H1 (cell line): ENCODE measurements around the gene RPL32. TPM values are rescaled to one million over a fixed set of nuclear protein-coding genes. Genes with fewer than 3 reads are reported as not detected.

Experiments used
- CTCF ChIA-PET: fragments of 300-600 bp; sonication (Branson Sonifier 250); formaldehyde crosslinking; loops from one replicate; lab custom pipeline; 2021; ENCODE audit not compliant: partially characterized antibody; lab: Charles Lee
- POLR2A ChIA-PET: fragments of 300-600 bp; sonication (Branson Sonifier 250); formaldehyde crosslinking; loops from one replicate; lab custom pipeline; 2021; ENCODE audit warnings: inconsistent platforms; ENCODE audit not compliant: partially characterized antibody; lab: Charles Lee
- DNase-seq, 2 experiments: peaks; one replicate each; pipeline versions ENCODE4 v3.0.0 to v3.0.0-alpha.2; 2010 to 2022; ENCODE audit warnings: low spot score in 2 of 2, low read depth in 1 of 2, mixed read lengths in 1 of 2
- FAIRE-seq: peaks from 2 replicates; lab custom pipeline; 2011; peaks lifted over from hg19 to GRCh38; lab: Jason Lieb, UNC
- H2AFZ ChIP-seq: 2 replicates; pipeline ENCODE4 v1.8.1; 2012; ENCODE audit warnings: low read length, inconsistent platforms
- H2AK5ac ChIP-seq: 2 replicates; pipeline ENCODE4 v1.6.1; 2013; ENCODE audit warnings: low read depth, low read length
- H2BK120ac ChIP-seq: replicated peaks from 2 replicates; pipeline ENCODE3; 2013; ENCODE audit warnings: low read depth, low read length, inconsistent platforms
- H2BK12ac ChIP-seq: 2 replicates; pipeline ENCODE4 v1.6.1; 2013; ENCODE audit warnings: low read depth, low read length
- H2BK15ac ChIP-seq: 2 replicates; pipeline ENCODE4 v1.6.1; 2013; ENCODE audit warnings: low read length
- H2BK20ac ChIP-seq: 2 replicates; pipeline ENCODE4 v1.6.1; 2013; ENCODE audit warnings: low read length
- H2BK5ac ChIP-seq: 2 replicates; pipeline ENCODE4 v1.6.1; 2013; ENCODE audit warnings: low read depth, low read length
- H3K14ac ChIP-seq: 2 replicates; pipeline ENCODE4 v1.6.1; 2013; ENCODE audit warnings: inconsistent platforms; ENCODE audit not compliant: insufficient read length
- H3K18ac ChIP-seq: 2 replicates; pipeline ENCODE4 v1.6.1; 2013; ENCODE audit warnings: low read length; ENCODE audit errors: extremely low read depth
- H3K23ac ChIP-seq: 2 replicates; pipeline ENCODE4 v1.6.1; 2013; ENCODE audit warnings: inconsistent platforms; ENCODE audit not compliant: insufficient read length
- H3K23me2 ChIP-seq: 2 replicates; pipeline ENCODE4 v1.6.1; 2013; ENCODE audit warnings: low read depth, low read length
- H3K27ac ChIP-seq: 2 replicates; pipeline ENCODE4 v1.6.1; 2011; ENCODE audit warnings: low read depth, low read length, inconsistent platforms
- H3K27me3 ChIP-seq, 4 experiments: replicated peaks in 1 of 4; 1 replicate in 1 of 4; 2 replicates in 3 of 4; pipeline versions ENCODE4 v1.6.1 to v1.8.1; 2011 to 2013; ENCODE audit warnings: low read length in 3 of 4, mild to moderate bottlenecking in 3 of 4, inconsistent platforms in 2 of 4, mixed read lengths in 2 of 4, moderate library complexity in 1 of 4; ENCODE audit not compliant: control insufficient read depth in 3 of 4, insufficient read depth in 3 of 4; ENCODE audit errors: extremely low read depth in 1 of 4
- H3K36me3 ChIP-seq, 4 experiments: 2 replicates each; pipeline versions ENCODE4 v1.6.1 to v1.8.1; 2011 to 2013; ENCODE audit warnings: mild to moderate bottlenecking in 4 of 4, low read length in 3 of 4, moderate library complexity in 2 of 4, control low read depth in 1 of 4, inconsistent platforms in 1 of 4; ENCODE audit not compliant: insufficient read depth in 4 of 4, control insufficient read depth in 2 of 4
- H3K4ac ChIP-seq: replicated peaks from 2 replicates; pipeline ENCODE3; 2013; ENCODE audit warnings: low read length, low read depth, mixed read lengths, inconsistent platforms; ENCODE audit not compliant: insufficient read length
- H3K4me1 ChIP-seq, 4 experiments: replicated peaks in 1 of 4; 1 replicate in 1 of 4; 2 replicates in 3 of 4; pipeline versions ENCODE4 v1.6.1 to v1.8.1; 2011 to 2013; ENCODE audit warnings: low read length in 3 of 4, inconsistent platforms in 2 of 4, mixed read lengths in 1 of 4; ENCODE audit not compliant: insufficient read depth in 4 of 4, control insufficient read depth in 3 of 4
- H3K4me2 ChIP-seq, 2 experiments: 2 replicates each; pipeline versions ENCODE4 v1.6.1 to v1.8.1; 2011 to 2013; ENCODE audit warnings: low read depth in 2 of 2, low read length in 2 of 2, control low read depth in 1 of 2, inconsistent platforms in 1 of 2, mild to moderate bottlenecking in 1 of 2; ENCODE audit not compliant: insufficient read depth in 1 of 2
- H3K4me3 ChIP-seq, 4 experiments: fragments of 200-600, 300-600 bp in 1 of 4; sonication (generic), shearing (Covaris generic), sonication (Bioruptor Twin) in 1 of 4; 2 replicates each; pipeline versions ENCODE4 v1.5.1 to v1.8.1; 2011 to 2016; ENCODE audit warnings: low read length in 4 of 4, low read depth in 3 of 4, control low read depth in 2 of 4, inconsistent platforms in 2 of 4, mild to moderate bottlenecking in 2 of 4, mixed read lengths in 1 of 4, moderate library complexity in 1 of 4; ENCODE audit not compliant: insufficient read depth in 2 of 4; ENCODE audit errors: extremely low read depth in 1 of 4
- H3K56ac ChIP-seq: replicated peaks from 2 replicates; pipeline ENCODE3; 2013; ENCODE audit warnings: low read depth, mild to moderate bottlenecking, mixed read lengths, low read length, inconsistent platforms; ENCODE audit not compliant: insufficient read length
- H3K79me1 ChIP-seq: 2 replicates; pipeline ENCODE4 v1.6.1; 2013; ENCODE audit warnings: low read depth, low read length, control low read depth
- H3K79me2 ChIP-seq, 2 experiments: 2 replicates each; pipeline versions ENCODE4 v1.6.1 to v1.8.1; 2012 to 2013; ENCODE audit warnings: low read length in 2 of 2, mild to moderate bottlenecking in 2 of 2, inconsistent platforms in 1 of 2; ENCODE audit not compliant: insufficient read depth in 2 of 2, control insufficient read depth in 1 of 2
- H3K9ac ChIP-seq, 4 experiments: replicated peaks in 1 of 4; 1 replicate in 1 of 4; 2 replicates in 3 of 4; pipeline versions ENCODE4 v1.6.1 to v1.8.1; 2011 to 2013; ENCODE audit warnings: low read depth in 3 of 4, low read length in 3 of 4, control low read depth in 2 of 4, mild to moderate bottlenecking in 2 of 4, moderate library complexity in 2 of 4, inconsistent platforms in 1 of 4; ENCODE audit errors: extremely low read depth in 1 of 4
- H3K9me3 ChIP-seq, 2 experiments: 2 replicates each; pipeline versions ENCODE4 v1.6.1 to v1.8.1; 2012 to 2013; ENCODE audit warnings: mild to moderate bottlenecking in 2 of 2, moderate library complexity in 2 of 2, control low read depth in 1 of 2, inconsistent platforms in 1 of 2, low read depth in 1 of 2, low read length in 1 of 2, mixed read lengths in 1 of 2; ENCODE audit not compliant: insufficient read depth in 2 of 2
- H4K20me1 ChIP-seq, 2 experiments: replicated peaks in 1 of 2; 2 replicates each; pipeline versions ENCODE3 to v1.8.1; 2011 to 2013; ENCODE audit warnings: inconsistent platforms in 2 of 2, low read length in 2 of 2, mild to moderate bottlenecking in 1 of 2; ENCODE audit not compliant: insufficient read depth in 2 of 2, control insufficient read depth in 1 of 2
- H4K5ac ChIP-seq: 2 replicates; pipeline ENCODE4 v1.6.1; 2013; ENCODE audit warnings: low read length, low read depth, mixed read lengths, inconsistent platforms; ENCODE audit not compliant: insufficient read length
- H4K8ac ChIP-seq: 2 replicates; pipeline ENCODE4 v1.8.0; 2013; ENCODE audit warnings: mild to moderate bottlenecking, moderate library complexity, low read length, inconsistent platforms; ENCODE audit not compliant: insufficient read depth; ENCODE audit errors: extremely low read depth
- H4K91ac ChIP-seq: replicated peaks from 2 replicates; pipeline ENCODE3; 2013; ENCODE audit warnings: low read length, mixed read lengths, inconsistent platforms; ENCODE audit not compliant: insufficient read length
- HDAC2 ChIP-seq, 2 experiments: fragments of 300-600 bp in 1 of 2; sonication (generic) in 1 of 2; IDR thresholded peaks; 2 replicates each; pipeline ENCODE4 v1.6.1; 2011 to 2012; ENCODE audit warnings: low read depth in 2 of 2, low read length in 2 of 2, mild to moderate bottlenecking in 2 of 2, moderate library complexity in 2 of 2, borderline replicate concordance in 1 of 2, inconsistent platforms in 1 of 2
- KDM1A ChIP-seq: fragments of 200-600, 300-600 bp; sonication (generic); IDR thresholded peaks from 2 replicates; pipeline ENCODE4 v1.7.1; 2016; ENCODE audit warnings: mild to moderate bottlenecking, low read length, borderline replicate concordance
- SP1 ChIP-seq: IDR thresholded peaks from 2 replicates; pipeline ENCODE4 v1.6.1; 2011; ENCODE audit warnings: low read depth, low read length
- USF2 ChIP-seq: IDR thresholded peaks from 2 replicates; pipeline ENCODE4 v1.6.1; 2011; ENCODE audit warnings: low read length, improper control_type of control experiment
- ZNF274 ChIP-seq: IDR thresholded peaks from 2 replicates; pipeline ENCODE4 v1.7.0; 2012; ENCODE audit warnings: low read length, borderline replicate concordance; ENCODE audit errors: extremely low read depth
- WGBS, 2 experiments: shearing (Covaris generic) in 1 of 2; methylation state at CpG; one replicate each; pipeline versions ENCODE4 v1.1.6 to v1.1.7; 2013 to 2015; ENCODE audit warnings: low lambda C conversion rate in 2 of 2, mixed read lengths in 2 of 2, inconsistent platforms in 1 of 2, low coverage in 1 of 2, missing lambda C conversion rate in 1 of 2; ENCODE audit not compliant: insufficient replicate concordance in 2 of 2, insufficient coverage in 1 of 2, insufficient read length in 1 of 2; ENCODE audit errors: extremely low coverage in 1 of 2, missing lambda C conversion rate in 1 of 2; 5-methylcytosine and 5-hydroxymethylcytosine counted together
- polyA plus RNA-seq, 7 experiments: library from polyadenylated mRNA; depleted of rRNA in 3 of 7; stranded (reverse) in 5 of 7; unstranded in 2 of 7; fragments of >200 nt in 5 of 7; fragments of 200-250 nt in 2 of 7; gene quantifications; 1 replicate in 5 of 7; 2 replicates in 1 of 7; 4 replicates in 1 of 7; pipeline versions ENCODE4 v1.2.1 to v1.2.3, GENCODE V29; 2011 to 2013; ENCODE audit warnings: missing spikeins in 2 of 7, mixed read lengths in 2 of 7
- total RNA-seq: library from RNA; stranded (reverse); fragmentation: NEBNext Ultra II Directional; extraction: Animal tissue kit (Norgen Biotek cat#: 25700); gene quantifications from 2 replicates; pipeline ENCODE4 v1.2.1, GENCODE V29; 2021

RPL32 gene
- total and polyA plus RNA-seq, 2 of the 8 experiments (the other 6 are each of a cell fraction or from before 2014, with no cell fraction given) = 1,443 to 2,043 TPM

GRCh38 chr3:12841970-12842328 lies 584 bp upstream of the RPL32 start:
- no peak overlapping the region for H2BK15ac ChIP-seq
- H2BK5ac ChIP-seq = no peak overlapping the region
- H3K27ac ChIP-seq = no peak overlapping the region
- H3K9me3 ChIP-seq = peaks cover 10% of the 10 kb centered on the region in 2 experiments; a peak in 3 of 4 replicates
- H2BK12ac ChIP-seq = no peak overlapping the region
- no peak overlapping the region for H4K5ac ChIP-seq
- no peak for DNase-seq
- H3K79me1 ChIP-seq = peaks cover 5% of the 10 kb centered on the region
- H3K23me2 ChIP-seq = peaks cover 10% of the 10 kb centered on the region
- peak overlapping the region in 1 of 2 experiments; percentile 96; a peak in 1 of 4 replicates for H3K4me2 ChIP-seq
- peaks cover 28 to 37% (median 35%) of the 10 kb centered on the region in 4 experiments for H3K36me3 ChIP-seq
- H2BK20ac ChIP-seq = no peak overlapping the region
- TF ChIP-seq USF2 (no peak), ZNF274 (no peak), KDM1A (peak; percentile 96), HDAC2 (IDR thresholded peaks at IDR 0.05; ENCODE audit: borderline replicate concordance in 1 of 2, low read depth in 2 of 2, low read length in 2 of 2) (peak in 1 of 2 experiments; percentile 55; a peak in 1 of 4 replicates), SP1 (no peak)
- no peak overlapping the region for H2BK120ac ChIP-seq
- peaks cover 5 to 14% (median 10%) of the 10 kb centered on the region in 4 experiments for H3K4me1 ChIP-seq
- H3K4me3 ChIP-seq = peak overlapping the region in 1 of 4 experiments; percentile 90; a peak in 1 of 8 replicates
- peaks cover 21 to 44% of the 10 kb centered on the region in 2 experiments for H3K79me2 ChIP-seq
- H3K27me3 ChIP-seq = no peaks in the 10 kb centered on the region
- ChIA-PET POLR2A (interaction anchor here (0.7 to 20.9 kb wide), 27 partner anchors 19 to 579 kb away, joined by 3 to 661 read pairs (median 4); partner anchors contain the start of genes CAND2, IQSEC1, MKRN2 and RAF1), CTCF (interaction anchor here (0.6 to 4.3 kb wide), 25 partner anchors 9 to 74 kb away, joined by 3 to 23 read pairs (median 4); no protein-coding TSS in a partner anchor)
- H3K4ac ChIP-seq = no peak overlapping the region
- H4K8ac ChIP-seq = no peak overlapping the region
- no peak for FAIRE-seq
- no peak overlapping the region for H3K14ac ChIP-seq
- WGBS, 2 experiments = 55% methylated on average over 7 of the region's 7 CpGs; no CpG with 5 or more reads in 1 of the 2 experiments
- H2AFZ ChIP-seq = peak overlapping the region; percentile 22; the same call in 1 of the 2 replicates
- no peak overlapping the region for H3K9ac ChIP-seq
- no peak overlapping the region for H3K23ac ChIP-seq
- no peak overlapping the region; the same call in 1 of the 2 replicates for H2AK5ac ChIP-seq
- peaks cover 17 to 28% of the 10 kb centered on the region in 2 experiments for H4K20me1 ChIP-seq
- H4K91ac ChIP-seq = no peak overlapping the region
- no peak overlapping the region for H3K18ac ChIP-seq
- no peak overlapping the region for H3K56ac ChIP-seq
